Type B pancreatic cell (in vitro differentiated cells): ENCODE measurements around the gene POLD4. TPM values are rescaled to one million over a fixed set of nuclear protein-coding genes. Genes with fewer than 3 reads are reported as not detected.

Source experiments
- DNase-seq: peaks from one replicate; pipeline ENCODE4 v3.0.0; 2021; ENCODE audit warnings: mixed read lengths; ENCODE audit not compliant: unreplicated experiment; ENCODE audit errors: extremely low spot score
- H3K27ac Mint-ChIP-seq: 2 replicates; pipeline ENCODE4 v1.8.0; 2021; ENCODE audit warnings: mild to moderate bottlenecking, mixed read lengths
- H3K27me3 Mint-ChIP-seq: 2 replicates; pipeline ENCODE4 v1.8.0; 2021; ENCODE audit warnings: mixed read lengths
- H3K36me3 Mint-ChIP-seq: 2 replicates; pipeline ENCODE4 v1.8.0; 2021; ENCODE audit warnings: mixed read lengths
- H3K4me1 Mint-ChIP-seq: one replicate; pipeline ENCODE4 v1.8.0; 2021; ENCODE audit warnings: mixed read lengths; ENCODE audit not compliant: unreplicated experiment
- H3K4me3 Mint-ChIP-seq: 2 replicates; pipeline ENCODE4 v1.8.0; 2021; ENCODE audit warnings: mild to moderate bottlenecking, mixed read lengths
- H3K9me3 Mint-ChIP-seq: 2 replicates; pipeline ENCODE4 v1.8.0; 2021; ENCODE audit warnings: mixed read lengths
- CTCF ChIP-seq: fragments of 200-600 bp; sonication (generic); conservative IDR thresholded peaks from 2 replicates; pipeline ENCODE4 v1.5.0; 2021; ENCODE audit warnings: antibody characterized with exemption, mild to moderate bottlenecking
- total RNA-seq: library from RNA; stranded (reverse); gene quantifications from 2 replicates; pipeline ENCODE4 v1.2.1, GENCODE V29; 2021; ENCODE audit warnings: low replicate concordance

The POLD4 gene
- total RNA-seq, 1 donor from 2014 or later: 15.0 TPM

GRCh38 chr11:67349928-67350465 is 3.3 kb downstream of the POLD4 start:
- Mint-ChIP-seq H3K4me1 (peaks cover 30% of the 10 kb centered on the region), H3K27ac (peak overlapping the region; percentile 7), H3K4me3 (no peak overlapping the region), H3K9me3 (no peaks in the 10 kb centered on the region), H3K36me3 (no peaks in the 10 kb centered on the region), H3K27me3 (no peaks in the 10 kb centered on the region)
- no peak for DNase-seq
- TF ChIP-seq CTCF: no peak

GRCh38 chr11:67349457-67349856 is 3.9 kb downstream of the POLD4 start:
- peak overlapping the region; percentile 7 for H3K27ac Mint-ChIP-seq
- peaks cover 30% of the 10 kb centered on the region for H3K4me1 Mint-ChIP-seq

GRCh38 chr11:67349036-67349435 is 4.3 kb downstream of the POLD4 start:
- Mint-ChIP-seq H3K27me3 (no peaks in the 10 kb centered on the region), H3K27ac (peak overlapping the region; percentile 67), H3K9me3 (no peaks in the 10 kb centered on the region), H3K4me3 (no peak overlapping the region), H3K36me3 (no peaks in the 10 kb centered on the region), H3K4me1 (peaks cover 27% of the 10 kb centered on the region)
- DNase-seq: no peak
- no peak for TF ChIP-seq CTCF

More at GRCh38 chr11:67349457-67349856, 3.9 kb downstream of the POLD4 start:
- Mint-ChIP-seq H3K9me3 (no peaks in the 10 kb centered on the region), H3K4me3 (no peak overlapping the region), H3K27me3 (no peaks in the 10 kb centered on the region), H3K36me3 (no peaks in the 10 kb centered on the region)
- DNase-seq: no peak
- no peak for TF ChIP-seq CTCF

- H3K9me3 Mint-ChIP-seq: no peaks in the 10 kb centered on the region
- H3K36me3 Mint-ChIP-seq: no peaks in the 10 kb centered on the region
- no peak for DNase-seq
- H3K27me3 Mint-ChIP-seq: no peaks in the 10 kb centered on the region
- H3K27ac Mint-ChIP-seq: peak overlapping the region; percentile 67
- H3K4me1 Mint-ChIP-seq: peaks cover 22% of the 10 kb centered on the region
- H3K4me3 Mint-ChIP-seq: no peak overlapping the region
- no peak for TF ChIP-seq CTCF
Measured at GRCh38 chr11:67347964-67348749, 5.2 kb downstream of the POLD4 start.

GRCh38 chr11:67345920-67346819 is 7.2 kb downstream of the POLD4 start:
- H3K4me3 Mint-ChIP-seq: peak overlapping the region; percentile 34
- H3K27ac Mint-ChIP-seq: peak overlapping the region; percentile 72
- no peak for DNase-seq
- no peaks in the 10 kb centered on the region for H3K36me3 Mint-ChIP-seq
- H3K9me3 Mint-ChIP-seq: no peaks in the 10 kb centered on the region
- TF ChIP-seq CTCF: peak; percentile 70
- H3K4me1 Mint-ChIP-seq: peaks cover 19% of the 10 kb centered on the region
- no peaks in the 10 kb centered on the region for H3K27me3 Mint-ChIP-seq
